ENCODE data around the gene IER5L.

DNA sequence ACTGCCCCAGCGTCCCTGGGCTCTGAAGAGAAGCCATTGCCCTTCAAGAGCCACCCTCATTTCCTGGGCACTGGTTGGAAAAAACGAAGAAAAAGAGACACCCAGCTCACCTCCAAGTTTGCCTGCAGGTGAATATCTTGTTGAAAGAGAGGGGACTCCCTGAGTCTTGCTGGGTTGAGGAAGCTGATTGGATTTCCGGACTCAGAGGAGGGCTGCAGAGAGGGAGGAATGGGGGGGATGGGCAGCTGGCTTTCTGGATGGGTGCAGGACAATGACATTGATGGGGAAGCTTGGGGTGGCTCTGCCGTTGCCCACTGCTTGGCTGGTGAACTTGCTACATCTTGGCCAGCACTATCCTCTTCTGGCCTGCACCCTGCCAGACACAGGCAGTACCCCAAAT, 31.0 kb upstream of the IER5L start:
- TF ChIP-seq, protein P1, sequence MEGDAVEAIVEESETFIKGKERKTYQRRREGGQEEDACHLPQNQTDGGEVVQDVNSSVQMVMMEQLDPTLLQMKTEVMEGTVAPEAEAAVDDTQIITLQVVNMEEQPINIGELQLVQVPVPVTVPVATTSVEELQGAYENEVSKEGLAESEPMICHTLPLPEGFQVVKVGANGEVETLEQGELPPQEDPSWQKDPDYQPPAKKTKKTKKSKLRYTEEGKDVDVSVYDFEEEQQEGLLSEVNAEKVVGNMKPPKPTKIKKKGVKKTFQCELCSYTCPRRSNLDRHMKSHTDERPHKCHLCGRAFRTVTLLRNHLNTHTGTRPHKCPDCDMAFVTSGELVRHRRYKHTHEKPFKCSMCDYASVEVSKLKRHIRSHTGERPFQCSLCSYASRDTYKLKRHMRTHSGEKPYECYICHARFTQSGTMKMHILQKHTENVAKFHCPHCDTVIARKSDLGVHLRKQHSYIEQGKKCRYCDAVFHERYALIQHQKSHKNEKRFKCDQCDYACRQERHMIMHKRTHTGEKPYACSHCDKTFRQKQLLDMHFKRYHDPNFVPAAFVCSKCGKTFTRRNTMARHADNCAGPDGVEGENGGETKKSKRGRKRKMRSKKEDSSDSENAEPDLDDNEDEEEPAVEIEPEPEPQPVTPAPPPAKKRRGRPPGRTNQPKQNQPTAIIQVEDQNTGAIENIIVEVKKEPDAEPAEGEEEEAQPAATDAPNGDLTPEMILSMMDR (IDR thresholded peaks at IDR 0.05; ENCODE audit: low read depth, low read length) = no peak
- TF ChIP-seq POLR2A (IDR thresholded peaks at IDR 0.05; ENCODE audit: extremely low read depth, insufficient read length) (no peak), MYC (IDR thresholded peaks at IDR 0.05; ENCODE audit: low read depth, low read length) (no peak)
- TF ChIP-seq, protein P2, sequence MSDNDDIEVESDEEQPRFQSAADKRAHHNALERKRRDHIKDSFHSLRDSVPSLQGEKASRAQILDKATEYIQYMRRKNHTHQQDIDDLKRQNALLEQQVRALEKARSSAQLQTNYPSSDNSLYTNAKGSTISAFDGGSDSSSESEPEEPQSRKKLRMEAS (IDR thresholded peaks at IDR 0.05; ENCODE audit: low read depth, low read length) = no peak
